ENCODE data around the gene SBDS.
A peak's percentile ranks its signal among the peaks of the same experiment; 100 is the strongest.
"Not testable (repeated sequence)": the region's sequence is repeated elsewhere in the genome, so short reads cannot be mapped to it uniquely, and the experiment has no call there.

SBDS gene

GRCh38 chr7:66994691-66995049, 716 bp downstream of the SBDS start:
- DNase-seq (ENCODE audit: low read depth): peak; percentile 19
- TF ChIP-seq CTCF (conservative IDR thresholded peaks at IDR 0.05; ENCODE audit: low read depth, low read length): peak; percentile 41
- H3K4me3 ChIP-seq (ENCODE audit: low read length): peak overlapping the region; percentile 66

- H3K4me3 ChIP-seq (ENCODE audit: low read length): peak overlapping the region; percentile 66
- DNase-seq (ENCODE audit: low read depth): not testable (repeated sequence)
These were observed 1.3 kb downstream of the SBDS start for GRCh38 chr7:66994051-66994450.

GRCh38 chr7:66989552-66989951, 5.8 kb downstream of the SBDS start:
- DNase-seq (ENCODE audit: low read depth); H3K4me3 ChIP-seq (ENCODE audit: low read length): not testable (repeated sequence)

- H3K4me3 ChIP-seq (ENCODE audit: low read length): not testable (repeated sequence)
These were observed 15.1 kb downstream of the SBDS start for GRCh38 chr7:66980336-66980735.

GRCh38 chr7:66979013-66979412, 16.4 kb downstream of the SBDS start:
- not testable (repeated sequence) for DNase-seq (ENCODE audit: low read depth); H3K4me3 ChIP-seq (ENCODE audit: low read length)

More at GRCh38 chr7:66980336-66980735, 15.1 kb downstream of the SBDS start:
- not testable (repeated sequence) for DNase-seq (ENCODE audit: low read depth)

- not testable (repeated sequence) for H3K4me3 ChIP-seq (ENCODE audit: low read length); DNase-seq (ENCODE audit: low read depth)
These were observed 17.1 kb downstream of the SBDS start for GRCh38 chr7:66978312-66978711.

GRCh38 chr7:66974986-66975590, 20.3 kb downstream of the SBDS start:
- DNase-seq (ENCODE audit: low read depth): no peak
- TF ChIP-seq CTCF (conservative IDR thresholded peaks at IDR 0.05; ENCODE audit: low read depth, low read length): no peak
- no peak overlapping the region for H3K4me3 ChIP-seq (ENCODE audit: low read length)

- DNase-seq (ENCODE audit: low read depth): no peak
- no peak for TF ChIP-seq CTCF (conservative IDR thresholded peaks at IDR 0.05; ENCODE audit: low read depth, low read length)
- H3K4me3 ChIP-seq (ENCODE audit: low read length): no peak overlapping the region
These were observed 25.1 kb downstream of the SBDS start for GRCh38 chr7:66970310-66970709.

- DNase-seq (ENCODE audit: low read depth); H3K4me3 ChIP-seq (ENCODE audit: low read length): not testable (repeated sequence)
These were observed 26.4 kb downstream of the SBDS start for GRCh38 chr7:66969001-66969400.

GRCh38 chr7:66967029-66967428, 28.4 kb downstream of the SBDS start:
- TF ChIP-seq CTCF (conservative IDR thresholded peaks at IDR 0.05; ENCODE audit: low read depth, low read length): no peak
- no peak overlapping the region for H3K4me3 ChIP-seq (ENCODE audit: low read length)
- no peak for DNase-seq (ENCODE audit: low read depth)

Measured in retinal pigment epithelial cell (primary cell).